Fibroblast of upper back skin (primary cell): ENCODE data around the gene TMED4.
A peak's percentile ranks its signal among the peaks of the same experiment; 100 is the strongest.
"Not testable (repeated sequence)": the region's sequence is repeated elsewhere in the genome, so short reads cannot be mapped to it uniquely, and the experiment has no call there.

Experiments used
- DNase-seq: peaks from one replicate; pipeline ENCODE4 v3.0.0-alpha.2; 2013

Gene TMED4

GRCh38 chr7:44607141-44608068, 25.4 kb upstream of the TMED4 start:
- no peak for DNase-seq

DNA sequence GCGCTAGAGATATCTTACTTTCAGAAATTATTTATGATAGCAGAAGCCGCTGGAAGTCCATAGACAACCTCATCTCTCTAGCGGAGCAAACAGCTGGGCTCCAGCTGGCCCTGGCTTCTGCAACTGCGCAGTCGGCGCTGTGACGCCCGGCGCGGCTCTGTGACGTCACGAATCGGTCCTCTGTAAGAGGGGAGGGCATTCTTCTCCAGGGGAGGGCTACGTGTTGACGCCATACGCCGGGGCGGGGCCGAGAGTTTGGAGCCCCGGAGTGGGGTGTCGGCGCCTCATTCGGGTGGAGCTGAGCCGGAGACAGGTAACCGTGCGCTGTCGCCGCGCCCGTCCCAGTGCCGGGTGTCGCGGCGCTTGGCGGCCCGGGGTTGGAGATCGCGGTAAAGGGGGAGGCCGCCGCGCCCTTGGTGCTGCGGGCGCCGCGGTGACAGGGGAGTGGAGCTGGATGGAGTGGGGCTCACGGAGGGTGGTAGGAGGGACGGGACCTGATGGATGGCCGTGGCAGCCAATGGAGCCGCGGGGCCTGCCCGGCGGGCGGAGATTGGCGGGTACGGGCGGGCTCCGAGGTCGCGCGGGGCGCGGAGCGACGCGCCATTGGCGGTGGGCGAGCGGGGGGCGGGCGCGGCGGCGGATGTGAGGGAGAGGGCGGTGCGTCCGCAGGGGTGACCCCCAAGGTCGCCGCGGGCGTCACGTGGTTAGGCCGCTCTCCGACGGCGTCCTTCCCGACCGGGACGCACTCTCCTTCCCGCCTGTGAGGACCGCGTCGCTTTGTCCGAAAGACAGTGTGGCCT, 24.5 kb upstream of the TMED4 start, which contains the start of gene OGDH:
OGDH (plus strand) TSS at position 287 of the 800 bp plus-strand sequence. CDS start 17,717 bp downstream, outside the sequence.
- DNase-seq, result peak; percentile 99

DNA sequence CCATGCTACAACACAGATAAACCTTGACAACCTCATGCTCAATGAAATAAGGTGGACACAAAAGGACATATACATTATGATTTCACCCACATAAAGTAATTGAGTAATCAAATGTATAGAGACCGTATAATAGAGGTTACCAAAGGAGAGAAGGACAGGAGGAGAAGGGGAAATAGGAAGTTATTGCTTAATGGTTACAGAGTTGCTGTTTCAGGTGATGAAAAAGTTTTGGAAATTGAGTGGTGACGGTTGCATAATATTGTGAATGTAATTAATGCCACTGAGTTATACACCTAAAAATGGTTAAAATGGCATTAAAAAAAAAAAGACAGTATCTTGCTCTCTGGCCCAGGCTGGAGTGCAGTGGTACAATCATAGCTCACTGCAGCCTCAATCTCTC, 22.9 kb upstream of the TMED4 start:
- DNase-seq, result no peak

DNA sequence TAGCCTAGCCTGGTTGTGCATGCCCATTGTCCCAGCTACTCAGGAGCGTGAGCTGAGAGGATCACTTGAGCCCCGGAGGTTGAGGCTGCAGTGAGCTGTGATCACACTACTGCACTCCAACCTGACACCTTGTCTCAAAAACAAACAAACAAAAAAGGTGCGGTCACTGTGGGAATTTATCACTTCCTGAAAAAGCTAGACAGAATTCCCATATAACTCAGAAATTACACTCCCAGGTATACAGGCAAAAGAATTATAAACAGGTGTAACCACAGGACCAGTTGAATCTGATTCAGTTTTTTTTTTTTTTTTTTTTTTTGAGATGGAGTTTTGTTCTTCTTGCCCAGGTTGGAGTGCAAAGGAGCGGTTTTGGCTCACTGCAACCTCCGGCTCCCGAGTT, 21.2 kb upstream of the TMED4 start:
- no peak for DNase-seq

GRCh38 chr7:44602576-44602910, 20.5 kb upstream of the TMED4 start:
- no peak for DNase-seq

GRCh38 chr7:44599222-44599621, 17.2 kb upstream of the TMED4 start:
- DNase-seq, result no peak

GRCh38 chr7:44597181-44597580, 15.2 kb upstream of the TMED4 start:
- DNase-seq, result not testable (repeated sequence)

DNA sequence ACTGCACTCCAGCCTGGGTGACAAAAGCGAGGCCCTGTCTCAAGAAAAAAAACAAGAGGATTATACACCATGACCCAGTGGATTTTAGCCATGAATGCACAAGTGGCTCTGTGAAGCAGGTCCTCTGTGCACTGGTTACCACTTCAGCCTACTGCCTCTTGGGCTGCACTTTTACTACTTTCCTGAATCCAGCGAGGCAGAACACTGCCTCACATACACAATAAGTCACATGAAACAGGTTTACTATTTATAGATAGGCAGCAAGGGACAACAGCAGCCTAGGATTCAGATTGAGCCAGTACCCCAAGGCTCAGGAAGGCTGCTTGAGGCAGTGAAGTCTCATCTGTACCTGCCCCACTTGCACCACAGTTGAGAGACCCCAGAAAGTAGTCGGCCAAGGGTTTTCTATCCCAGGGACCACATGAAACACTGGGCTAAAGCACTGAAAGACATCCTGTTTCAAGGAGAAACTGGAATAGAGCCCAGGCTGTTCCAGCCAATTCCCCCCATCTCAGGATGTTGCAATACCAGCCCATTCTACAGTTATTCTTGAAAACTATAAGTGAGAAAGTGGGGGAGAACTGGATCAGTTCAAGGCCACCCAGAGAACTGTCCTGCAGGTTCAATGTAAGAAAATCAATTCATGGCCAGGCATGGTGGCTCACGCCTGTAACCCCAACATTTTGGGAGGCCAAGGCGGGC, 14.1 kb upstream of the TMED4 start:
- peak; percentile 37 for DNase-seq

- no peak for DNase-seq
Observed at GRCh38 chr7:44590910-44591309, 8.9 kb upstream of the TMED4 start.

DNA sequence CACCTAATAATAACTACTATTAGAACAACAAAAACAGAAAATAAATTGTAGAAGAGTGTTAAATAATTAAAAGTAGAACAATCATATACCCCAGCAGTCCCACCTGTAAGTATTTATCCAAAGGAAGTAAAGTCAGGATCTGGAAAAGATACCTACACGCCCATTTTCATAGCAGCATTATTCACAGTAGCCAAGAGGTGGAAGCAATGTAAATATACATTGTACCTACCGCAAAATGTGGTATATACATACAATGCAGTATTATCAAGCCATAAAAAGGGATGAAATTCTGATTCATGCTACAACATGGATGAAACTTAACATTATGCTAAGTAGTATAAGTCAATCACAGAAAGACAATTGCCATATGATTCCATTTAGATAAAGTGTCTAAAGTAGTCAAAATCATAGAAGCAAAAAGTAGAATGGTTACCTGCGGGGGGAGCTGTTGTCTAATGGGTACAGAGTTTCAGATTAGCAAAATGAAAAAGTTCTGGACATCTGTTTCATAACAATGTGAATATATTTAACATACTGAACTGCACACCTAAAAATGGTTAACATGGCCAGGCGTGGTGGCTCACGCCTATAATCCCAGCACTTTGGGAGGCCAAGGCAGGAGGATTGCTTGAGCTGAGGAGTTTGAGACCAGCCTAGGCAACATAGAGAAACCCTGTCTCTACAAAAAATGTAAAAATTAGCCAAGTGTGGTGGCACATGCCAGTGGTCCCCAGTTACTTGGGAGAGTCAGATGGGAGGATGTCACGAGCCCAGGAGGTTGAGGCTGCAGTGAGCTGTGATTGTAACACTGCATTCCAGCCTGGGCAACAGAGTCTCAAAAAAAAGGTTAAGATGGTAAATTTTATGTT, 6.0 kb upstream of the TMED4 start:
- peak; percentile 70 for DNase-seq

DNA sequence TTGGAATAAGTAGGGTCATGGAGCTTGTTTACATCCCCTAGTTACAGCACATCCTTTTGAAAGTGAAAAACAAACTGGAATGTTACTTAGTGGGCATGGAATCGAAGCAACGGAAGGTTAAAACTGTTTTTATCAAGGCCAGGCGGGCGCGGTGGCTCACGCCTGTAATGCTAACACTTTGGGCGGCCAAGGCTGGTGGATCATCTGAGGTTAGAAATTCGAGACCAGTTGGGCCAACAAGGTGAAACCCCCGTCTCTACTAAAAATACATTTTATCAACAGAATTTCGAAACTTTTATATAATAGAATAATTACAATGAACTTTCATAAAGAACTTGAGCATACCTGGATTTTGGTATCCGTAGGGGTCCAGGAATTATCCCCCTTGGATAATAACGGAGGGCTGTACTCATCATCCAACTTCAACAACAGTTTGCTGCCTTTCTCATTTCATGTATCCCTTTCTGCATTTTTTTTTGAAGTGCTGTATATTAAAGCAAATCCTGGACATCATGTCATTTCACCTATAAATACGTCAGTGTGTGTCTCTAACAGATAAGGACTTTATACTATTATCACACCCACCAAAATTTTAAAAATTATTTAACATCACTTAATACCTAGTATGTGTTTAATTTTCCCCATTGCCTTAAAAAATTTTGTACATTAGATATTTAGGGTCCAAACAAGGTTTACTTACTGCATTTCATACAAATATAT, 1.3 kb upstream of the TMED4 start:
- DNase-seq, result no peak

DNA sequence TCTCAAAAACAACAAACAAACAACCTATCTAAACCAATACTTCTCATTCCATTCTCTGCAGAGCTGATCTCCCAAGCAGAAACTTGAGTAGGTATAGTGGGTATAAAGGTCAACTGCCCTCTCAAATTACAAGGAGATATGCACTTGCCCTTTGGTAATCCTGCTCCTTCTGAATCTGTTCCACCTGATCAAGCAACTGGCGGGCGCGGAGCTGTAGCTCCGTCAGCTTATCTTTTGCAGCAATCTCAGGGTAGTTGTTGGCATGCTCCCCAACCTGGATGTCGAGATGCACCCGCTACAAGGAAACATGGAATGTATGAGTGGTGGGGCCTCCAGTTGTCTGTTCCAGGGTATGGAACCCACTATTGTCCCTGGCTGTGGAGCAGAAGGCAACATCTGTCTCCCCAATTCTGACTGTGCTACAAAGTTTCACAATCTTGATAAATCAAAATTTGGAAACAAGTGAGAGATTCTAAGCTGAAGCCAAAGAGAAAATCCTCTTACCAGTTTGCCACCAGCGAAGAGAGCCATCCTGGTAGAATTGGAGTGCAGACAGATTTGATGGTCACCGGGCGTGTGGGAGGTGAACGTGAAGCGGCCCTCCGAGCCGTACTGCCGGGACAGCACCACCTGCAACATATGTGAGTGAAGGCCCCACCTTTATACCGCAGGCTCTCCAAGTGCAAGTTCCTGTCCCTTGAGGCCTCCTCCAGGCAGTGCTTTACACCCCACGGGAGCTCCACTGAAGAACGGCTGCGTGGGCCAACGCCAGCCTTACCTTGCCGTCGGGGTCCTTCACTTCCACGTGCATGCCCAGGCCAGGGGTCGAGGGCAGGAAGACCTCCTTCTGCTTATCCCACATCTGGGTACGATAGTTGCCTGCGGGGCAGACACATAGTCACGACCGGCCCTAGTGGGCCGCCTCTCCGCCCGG, 819 bp downstream of the TMED4 start:
- no peak for DNase-seq

- no peak for DNase-seq
Observed at GRCh38 chr7:44576228-44576627, 5.8 kb downstream of the TMED4 start.

GRCh38 chr7:44575054-44575453, 7.0 kb downstream of the TMED4 start:
- DNase-seq, result no peak

DNA sequence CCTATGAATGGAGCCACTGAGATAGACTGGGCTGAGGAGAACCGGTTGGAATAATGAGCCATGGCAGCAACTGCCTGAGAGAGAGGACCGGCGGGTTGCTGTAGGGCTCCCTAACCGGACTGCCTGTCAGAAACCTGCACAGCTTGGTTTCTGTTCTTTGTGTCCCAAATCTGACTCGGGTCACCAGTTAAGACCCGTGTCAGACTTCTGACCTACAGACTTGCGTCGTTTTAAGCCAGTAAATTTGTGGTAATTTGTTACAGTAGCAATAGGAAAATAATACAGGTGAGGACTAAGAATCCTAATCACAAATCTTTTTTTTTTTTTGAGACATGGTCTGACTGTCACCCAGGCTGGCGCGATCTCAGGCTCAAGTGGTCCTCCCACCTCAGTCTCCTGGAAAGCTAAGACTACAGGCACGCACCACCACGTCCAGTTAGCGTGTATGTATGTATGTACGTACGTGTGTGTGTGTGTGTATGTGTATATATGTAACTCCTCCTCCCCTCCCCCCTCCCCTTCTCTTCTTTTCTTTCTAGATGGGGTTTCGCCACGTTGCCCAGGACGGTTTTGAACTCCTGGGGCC, 7.7 kb downstream of the TMED4 start:
- no peak for DNase-seq

GRCh38 chr7:44573464-44574286, 8.4 kb downstream of the TMED4 start, which contains the start of gene DDX56:
TSS of gene DDX56 (minus strand) at chr7:44573908. CDS start at chr7:44573895, 13 bp downstream.
- DNase-seq, result peak; percentile 94

GRCh38 chr7:44572771-44573170, 9.3 kb downstream of the TMED4 start:
- no peak for DNase-seq

DNA sequence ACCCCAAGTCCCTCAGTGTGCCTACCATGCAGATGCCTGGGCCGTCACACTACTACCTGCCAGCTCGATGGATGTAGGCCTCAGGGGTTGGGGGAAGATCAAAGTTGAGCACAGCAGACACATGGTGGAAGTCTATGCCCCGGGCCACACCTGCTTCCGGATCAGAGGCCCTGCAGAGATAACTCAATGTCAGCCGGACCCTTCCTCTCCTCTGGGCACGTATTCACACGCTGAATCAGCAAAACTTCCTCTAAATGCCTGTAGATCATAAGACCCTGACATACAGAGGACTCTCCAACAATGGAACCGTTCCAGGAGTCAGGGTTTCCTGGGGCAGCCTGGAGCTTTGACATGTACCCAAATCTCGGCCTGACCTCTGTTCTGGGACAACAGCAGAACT, 12.1 kb downstream of the TMED4 start:
- DNase-seq, result no peak
